ENCODE results near the gene HMCN2.

HMCN2 gene

DNA sequence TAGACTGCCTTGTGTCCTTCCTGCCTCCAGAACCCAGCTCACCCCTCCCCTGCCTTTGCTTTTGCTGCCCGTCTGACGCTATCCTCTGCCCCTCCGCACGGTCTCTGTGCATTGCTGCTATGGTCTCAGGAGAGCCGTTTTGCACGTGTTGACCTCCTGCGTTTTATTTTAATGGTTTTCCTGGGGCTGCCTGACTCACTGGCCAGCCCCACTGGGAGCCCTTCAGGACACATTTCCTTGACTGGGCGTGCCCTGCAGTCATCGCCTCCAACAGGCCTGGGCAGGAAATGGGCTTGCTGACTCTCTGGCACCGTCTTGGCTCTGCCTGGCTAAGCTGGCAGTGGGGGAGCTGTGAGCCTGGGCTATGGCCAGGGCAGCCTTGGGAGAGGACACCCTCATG is 161.3 kb downstream of the HMCN2 start:
- H3K27me3 ChIP-seq (ENCODE audit: insufficient read depth, low read depth) = peaks cover 82% of the 10 kb centered on the region
- no peak overlapping the region for H3K9ac ChIP-seq
- no peak overlapping the region for H3K4me2 ChIP-seq
- H3K4me3 ChIP-seq (IDR thresholded peaks at IDR 0.05; ENCODE audit: insufficient read depth, low read depth, low read length) = no peak overlapping the region
- H4K20me1 ChIP-seq (ENCODE audit: insufficient read depth) = no peaks in the 10 kb centered on the region
- no peak for TF ChIP-seq CTCF (conservative IDR thresholded peaks at IDR 0.05; ENCODE audit: low read depth, low read length)
- no peak overlapping the region for H3K27ac ChIP-seq
- no peaks in the 10 kb centered on the region for H3K36me3 ChIP-seq (ENCODE audit: insufficient read depth)
- no peaks in the 10 kb centered on the region for H3K4me1 ChIP-seq (ENCODE audit: low read depth, poor library complexity, severe bottlenecking)
- H3K79me2 ChIP-seq (ENCODE audit: insufficient read depth, low read depth) = no peaks in the 10 kb centered on the region
- H2AFZ ChIP-seq (ENCODE audit: low read depth) = no peak overlapping the region

- H3K27me3 ChIP-seq (ENCODE audit: insufficient read depth, low read depth) = peaks cover 80% of the 10 kb centered on the region
- no peak for TF ChIP-seq CTCF (conservative IDR thresholded peaks at IDR 0.05; ENCODE audit: low read depth, low read length)
- no peaks in the 10 kb centered on the region for H3K79me2 ChIP-seq (ENCODE audit: insufficient read depth, low read depth)
- no peak overlapping the region for H3K4me2 ChIP-seq
- no peak overlapping the region for H3K9ac ChIP-seq
- no peak overlapping the region for H3K4me3 ChIP-seq (IDR thresholded peaks at IDR 0.05; ENCODE audit: insufficient read depth, low read depth, low read length)
- H3K27ac ChIP-seq = no peak overlapping the region
- no peaks in the 10 kb centered on the region for H3K36me3 ChIP-seq (ENCODE audit: insufficient read depth)
- no peaks in the 10 kb centered on the region for H3K4me1 ChIP-seq (ENCODE audit: low read depth, poor library complexity, severe bottlenecking)
- no peaks in the 10 kb centered on the region for H4K20me1 ChIP-seq (ENCODE audit: insufficient read depth)
- H2AFZ ChIP-seq (ENCODE audit: low read depth) = no peak overlapping the region
These were observed 161.8 kb downstream of the HMCN2 start for GRCh38 chr9:130427326-130427725.

DNA sequence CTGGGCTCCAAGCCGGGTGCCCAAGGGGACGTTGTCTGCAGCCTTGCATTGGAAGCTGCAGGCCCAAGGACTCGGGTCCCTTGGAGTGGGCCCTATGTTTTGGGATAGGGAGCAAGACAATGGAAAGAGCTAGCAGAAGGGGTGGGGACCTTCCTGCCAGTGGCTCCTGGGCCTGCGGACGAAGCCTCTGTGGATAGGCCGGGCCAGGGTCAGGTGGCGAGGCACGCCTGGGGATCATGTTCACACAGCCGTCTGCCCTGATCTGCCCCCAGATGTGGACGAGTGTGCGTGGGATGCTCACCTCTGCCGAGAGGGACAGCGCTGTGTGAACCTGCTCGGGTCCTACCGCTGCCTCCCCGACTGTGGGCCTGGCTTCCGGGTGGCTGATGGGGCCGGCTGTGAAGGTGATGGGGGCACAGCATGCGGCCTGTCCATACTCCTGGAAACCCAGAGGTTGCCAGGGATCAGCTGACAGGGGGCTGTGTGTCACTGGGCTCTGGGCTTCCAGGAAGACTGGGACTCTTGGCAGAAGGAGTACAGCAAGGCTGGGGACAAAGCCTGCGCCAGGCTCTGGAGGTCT is 162.6 kb downstream of the HMCN2 start:
- Histone ChIP-seq H3K4me2 (no peak overlapping the region), H3K36me3 (ENCODE audit: insufficient read depth) (no peaks in the 10 kb centered on the region), H4K20me1 (ENCODE audit: insufficient read depth) (no peaks in the 10 kb centered on the region), H3K27ac (no peak overlapping the region), H3K9ac (no peak overlapping the region), H3K4me3 (IDR thresholded peaks at IDR 0.05; ENCODE audit: insufficient read depth, low read depth, low read length) (no peak overlapping the region), H3K27me3 (ENCODE audit: insufficient read depth, low read depth) (peaks cover 73% of the 10 kb centered on the region), H3K4me1 (ENCODE audit: low read depth, poor library complexity, severe bottlenecking) (no peaks in the 10 kb centered on the region), H2AFZ (ENCODE audit: low read depth) (no peak overlapping the region), H3K79me2 (ENCODE audit: insufficient read depth, low read depth) (no peaks in the 10 kb centered on the region)
- TF ChIP-seq CTCF (conservative IDR thresholded peaks at IDR 0.05; ENCODE audit: low read depth, low read length) = no peak

GRCh38 chr9:130429381-130429780 is 163.8 kb downstream of the HMCN2 start:
- TF ChIP-seq CTCF (conservative IDR thresholded peaks at IDR 0.05; ENCODE audit: low read depth, low read length) = no peak
- Histone ChIP-seq H3K36me3 (ENCODE audit: insufficient read depth) (no peaks in the 10 kb centered on the region), H3K27ac (no peak overlapping the region), H3K4me3 (IDR thresholded peaks at IDR 0.05; ENCODE audit: insufficient read depth, low read depth, low read length) (no peak overlapping the region), H3K9ac (no peak overlapping the region), H3K4me1 (ENCODE audit: low read depth, poor library complexity, severe bottlenecking) (no peaks in the 10 kb centered on the region), H3K79me2 (ENCODE audit: insufficient read depth, low read depth) (no peaks in the 10 kb centered on the region), H4K20me1 (ENCODE audit: insufficient read depth) (no peaks in the 10 kb centered on the region), H3K27me3 (ENCODE audit: insufficient read depth, low read depth) (peaks cover 67% of the 10 kb centered on the region), H3K4me2 (no peak overlapping the region), H2AFZ (ENCODE audit: low read depth) (no peak overlapping the region)
